HG03175 (cell line): ENCODE measurements around the gene FMN2.
"Not testable (repeated sequence)": the region's sequence is repeated elsewhere in the genome, so short reads cannot be mapped to it uniquely, and the experiment has no call there.

Experiments
- ATAC-seq: cut with Tn5 transposase; IDR thresholded peaks from one replicate; pipeline ENCODE4 v1.9.1; 2021; ENCODE audit warnings: mild to moderate bottlenecking, moderate library complexity; ENCODE audit not compliant: unreplicated experiment

Gene FMN2

DNA sequence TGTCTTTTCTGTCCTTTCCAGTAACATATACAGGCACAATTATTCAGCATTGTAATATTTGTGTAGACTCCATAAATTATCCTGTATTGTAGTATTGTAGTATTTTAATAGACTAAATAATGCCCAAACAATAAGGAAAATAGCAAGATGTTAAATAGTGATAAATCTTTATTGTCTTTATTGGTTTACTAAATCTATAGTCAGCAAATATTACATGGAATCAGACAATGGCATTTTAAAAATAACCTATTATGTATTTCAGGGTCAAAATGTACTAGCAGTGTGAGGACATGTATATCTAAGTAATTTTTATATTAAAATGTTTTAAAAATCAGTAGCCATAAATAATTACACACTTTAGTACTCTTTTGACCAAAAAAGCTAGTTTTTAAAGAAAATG, 317.9 kb downstream of the FMN2 start:
- no peak for ATAC-seq

- no peak for ATAC-seq
Observed at GRCh38 chr1:240413732-240414131, 322.0 kb downstream of the FMN2 start.

- ATAC-seq, result no peak
Observed at GRCh38 chr1:240414237-240414636, 322.6 kb downstream of the FMN2 start.

GRCh38 chr1:240415011-240415410, 323.3 kb downstream of the FMN2 start:
- ATAC-seq, result not testable (repeated sequence)

DNA sequence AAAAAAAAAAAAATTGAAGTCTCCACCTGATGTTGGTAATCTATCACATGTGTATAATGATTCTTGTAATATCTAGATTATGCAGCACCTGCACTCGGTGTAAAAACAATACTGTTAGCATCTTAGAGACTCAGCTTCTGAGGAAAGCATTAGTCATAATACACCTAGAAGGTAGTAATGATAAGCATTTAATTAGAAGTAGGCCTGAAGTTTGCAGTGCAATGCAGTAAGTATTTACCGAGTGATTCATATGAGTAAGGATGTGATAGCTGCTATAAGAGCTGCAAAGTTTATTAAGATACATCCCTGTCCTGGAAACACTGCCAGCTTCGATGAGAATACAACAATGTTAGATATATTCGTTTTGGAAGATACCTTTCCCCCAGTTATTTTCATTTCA, 323.8 kb downstream of the FMN2 start:
- ATAC-seq, result no peak

DNA sequence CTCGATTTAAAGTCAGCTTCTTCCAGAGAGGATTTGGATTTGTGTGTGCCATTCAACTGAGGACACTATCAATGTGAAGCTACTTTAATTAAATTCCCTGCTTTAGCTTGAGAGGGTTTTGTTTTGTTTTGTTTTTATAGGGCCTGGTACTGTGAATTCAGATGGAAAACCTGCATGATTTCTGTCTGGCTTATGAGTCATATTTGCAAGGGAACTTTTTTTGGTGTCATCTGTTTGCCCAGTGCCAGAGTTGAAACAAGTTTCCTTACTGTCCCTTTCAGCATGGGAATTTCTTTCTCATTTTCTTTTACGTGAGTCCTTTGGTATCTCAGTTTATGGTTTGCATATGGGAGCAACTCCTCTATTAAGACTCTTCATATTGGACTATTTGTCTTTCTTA, 325.6 kb downstream of the FMN2 start:
- no peak for ATAC-seq

DNA sequence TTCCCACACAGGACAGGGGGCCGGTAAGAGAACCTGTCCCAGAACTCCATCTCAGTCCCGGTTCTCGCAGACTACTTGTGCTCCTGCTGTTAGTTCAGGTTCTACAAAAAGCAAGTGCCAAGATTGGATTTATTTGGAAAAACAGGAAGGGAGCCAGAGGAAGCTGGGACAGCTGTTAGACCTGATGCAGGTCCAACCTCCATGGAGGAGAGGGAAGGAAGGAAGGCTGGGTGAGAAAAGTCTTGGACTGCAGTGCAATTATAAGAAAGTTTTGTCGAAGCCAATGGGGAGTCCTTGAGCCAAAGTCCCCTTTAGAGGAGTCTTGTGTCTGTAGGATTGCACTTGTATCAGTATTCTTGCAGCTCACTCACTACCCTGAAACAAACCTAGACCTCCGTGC, 329.1 kb downstream of the FMN2 start:
- no peak for ATAC-seq

DNA sequence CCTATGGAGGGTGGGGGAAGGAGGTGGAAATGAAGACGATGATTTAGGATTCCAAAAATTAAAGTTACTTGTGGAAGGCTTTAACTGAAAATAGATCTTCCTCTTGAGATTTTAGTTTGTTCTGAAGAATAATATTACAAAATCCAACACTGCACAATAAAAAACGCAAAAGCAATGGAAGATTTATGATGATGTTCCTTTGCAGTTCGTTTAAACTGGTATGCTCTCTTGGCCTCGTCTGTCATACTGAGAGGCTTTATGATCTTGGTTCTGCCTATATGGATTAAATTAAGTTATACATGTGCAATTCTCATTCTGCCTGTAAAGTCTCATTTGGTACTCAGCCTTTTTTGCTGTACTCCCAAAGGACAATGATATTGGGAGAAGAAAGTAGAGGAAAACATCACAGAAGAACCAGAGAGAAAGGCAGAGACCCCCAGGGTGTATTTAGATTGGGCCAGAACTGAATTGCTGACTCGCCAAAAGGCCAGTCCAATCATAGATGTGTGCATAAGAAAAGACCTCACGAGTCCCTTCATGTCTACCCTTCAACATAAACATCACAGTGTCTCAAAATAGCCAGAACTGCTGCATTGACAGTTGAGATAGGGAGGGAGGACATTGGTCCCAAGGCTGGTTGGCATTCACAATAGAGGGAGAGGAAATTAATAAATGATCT, 331.7 kb downstream of the FMN2 start:
- ATAC-seq, result no peak

DNA sequence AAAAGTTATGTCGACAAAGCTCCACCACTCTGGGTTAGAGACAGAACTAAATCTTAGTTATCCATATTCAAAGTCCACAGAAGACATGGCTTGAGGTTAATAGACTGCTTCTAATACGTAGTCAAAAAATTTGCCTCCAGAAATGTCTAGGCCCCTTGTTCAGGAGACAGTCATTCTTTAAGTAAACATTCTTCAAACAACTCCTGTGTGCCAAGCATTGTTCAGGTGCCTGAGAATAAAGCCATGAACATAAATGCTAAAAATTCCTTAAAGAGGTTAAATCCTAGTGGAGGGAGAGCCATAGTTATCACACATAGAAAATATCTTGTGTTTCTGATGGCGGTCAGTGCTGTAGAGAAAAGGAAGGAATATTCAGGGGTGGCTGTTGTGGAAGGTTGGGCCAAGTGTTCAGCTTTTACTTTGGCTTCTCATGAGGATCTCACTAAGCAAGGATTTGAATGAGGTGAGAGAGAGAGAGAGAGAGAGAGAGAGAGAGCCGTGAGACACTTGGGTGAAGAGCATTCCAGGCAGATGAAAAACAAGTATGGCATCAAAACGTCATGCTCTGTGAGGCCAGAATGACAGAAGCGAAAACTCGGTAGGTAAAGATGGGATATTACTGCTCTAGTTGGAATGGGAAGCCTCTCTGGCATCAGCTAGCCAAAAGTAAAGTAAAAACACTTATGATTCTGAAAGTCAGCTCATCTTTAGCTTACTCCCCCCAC, 333.2 kb downstream of the FMN2 start:
- no peak for ATAC-seq

DNA sequence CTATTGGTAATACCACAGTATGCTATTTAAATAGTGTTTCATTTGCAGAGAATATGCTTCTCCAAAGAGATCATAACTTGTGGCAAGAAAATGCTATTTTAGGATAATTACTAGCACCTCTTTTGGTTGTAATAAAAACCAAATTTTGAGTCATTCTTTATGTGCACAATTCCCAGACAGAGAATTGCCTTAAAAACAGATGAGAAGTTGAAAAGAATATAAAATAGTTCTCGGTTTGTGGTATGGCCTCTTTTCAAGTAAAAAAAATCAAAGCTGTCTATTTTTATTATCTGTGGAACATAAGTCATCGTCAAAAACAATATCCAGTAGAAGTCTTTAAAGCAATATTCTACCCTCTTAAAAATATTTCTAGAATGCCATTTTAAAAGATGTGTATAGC, 334.4 kb downstream of the FMN2 start:
- no peak for ATAC-seq

GRCh38 chr1:240435996-240436566, 344.4 kb downstream of the FMN2 start:
- no peak for ATAC-seq

GRCh38 chr1:240441669-240442068, 350.0 kb downstream of the FMN2 start:
- ATAC-seq, result no peak

GRCh38 chr1:240445369-240445768, 353.7 kb downstream of the FMN2 start:
- ATAC-seq, result no peak

GRCh38 chr1:240455228-240455821, 363.6 kb downstream of the FMN2 start:
- ATAC-seq, result no peak

- ATAC-seq, result no peak
Observed at GRCh38 chr1:240457203-240457602, 365.5 kb downstream of the FMN2 start.

DNA sequence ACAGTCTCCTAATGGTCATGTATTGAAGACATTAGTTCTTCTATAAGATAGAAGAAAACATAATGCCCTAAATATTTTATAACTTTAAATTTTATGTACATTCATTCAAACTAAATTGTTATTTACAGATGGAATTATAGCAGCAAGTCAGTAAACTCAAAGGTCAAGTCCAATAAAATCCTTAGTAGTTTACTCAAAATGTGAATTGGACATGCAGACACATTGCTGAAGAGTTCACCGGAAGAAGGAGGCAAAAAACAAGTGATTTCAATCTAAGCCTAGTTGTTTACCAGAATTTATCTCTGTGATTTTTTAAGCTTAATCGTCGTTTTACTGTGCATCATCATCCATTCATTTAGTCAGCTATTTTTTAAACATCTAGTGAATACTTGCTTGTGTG, 370.6 kb downstream of the FMN2 start:
- no peak for ATAC-seq

DNA sequence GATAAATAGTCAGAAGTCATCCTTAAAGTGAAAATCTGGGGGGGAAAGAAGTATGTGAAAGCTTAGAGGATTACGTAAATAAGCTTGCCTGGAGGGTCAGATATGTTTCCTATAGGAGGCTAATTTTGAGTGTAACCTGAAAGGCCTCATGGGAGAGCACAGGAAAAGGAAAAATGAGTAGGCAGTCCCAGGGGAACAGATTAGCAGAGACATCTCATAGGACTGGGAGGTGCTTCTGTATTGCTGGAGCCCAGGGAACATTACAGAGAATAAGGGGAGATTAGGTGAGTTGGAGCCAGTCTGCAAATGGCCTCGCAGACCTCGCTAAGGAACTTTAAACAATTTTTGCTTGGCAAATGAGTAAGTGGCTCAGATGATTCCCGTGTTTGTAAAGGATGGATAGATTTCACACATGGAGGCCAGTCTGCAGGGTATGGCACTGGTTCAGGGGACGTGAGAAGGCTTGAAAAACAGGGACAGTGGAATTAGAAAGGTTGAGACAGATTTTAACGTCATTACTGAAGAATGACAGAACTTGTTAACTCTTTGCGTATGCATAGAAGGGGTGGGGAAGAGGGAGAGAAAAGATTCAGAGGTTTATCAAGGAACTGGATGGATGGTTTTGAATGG, 371.2 kb downstream of the FMN2 start:
- ATAC-seq, result no peak

DNA sequence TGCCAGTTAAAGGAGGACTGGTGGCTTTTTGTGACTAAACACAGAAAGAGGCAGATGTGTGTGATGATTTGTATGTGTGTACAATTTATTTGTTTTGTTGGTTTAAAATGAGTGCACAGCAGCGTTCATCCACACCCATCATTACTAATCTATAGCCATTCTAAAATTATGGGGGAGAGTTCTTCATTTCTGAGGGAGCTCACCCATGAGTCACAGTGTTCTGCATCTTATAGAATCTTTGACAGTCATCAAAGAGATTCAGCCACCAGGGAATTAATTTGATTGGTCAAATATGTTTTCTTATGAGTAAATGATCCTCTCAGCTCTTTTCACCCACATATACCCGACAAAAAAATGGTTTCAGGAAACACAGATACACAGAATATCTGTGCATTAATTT, 372.4 kb downstream of the FMN2 start:
- no peak for ATAC-seq

- no peak for ATAC-seq
Observed at GRCh38 chr1:240465531-240465940, 373.9 kb downstream of the FMN2 start.

GRCh38 chr1:240466509-240466908, 374.8 kb downstream of the FMN2 start:
- no peak for ATAC-seq

- no peak for ATAC-seq
Observed at GRCh38 chr1:240467895-240468294, 376.2 kb downstream of the FMN2 start.
